ENCODE results near the gene BACH2.
A peak's percentile ranks its signal among the peaks of the same experiment; 100 is the strongest.

The BACH2 gene

GRCh38 chr6:90277302-90278011, 19.2 kb downstream of the BACH2 start:
- no peak for DNase-seq

- DNase-seq = no peak
Observed at GRCh38 chr6:90274451-90275030, 22.1 kb downstream of the BACH2 start.

GRCh38 chr6:90273863-90274262, 22.8 kb downstream of the BACH2 start:
- DNase-seq = no peak

GRCh38 chr6:90272895-90273294, 23.7 kb downstream of the BACH2 start:
- no peak for DNase-seq

GRCh38 chr6:90271831-90272230, 24.8 kb downstream of the BACH2 start:
- no peak for DNase-seq

GRCh38 chr6:90269334-90269733, 27.3 kb downstream of the BACH2 start:
- no peak for DNase-seq

GRCh38 chr6:90268178-90268577, 28.5 kb downstream of the BACH2 start:
- no peak for DNase-seq

- DNase-seq = no peak
Observed at GRCh38 chr6:90266905-90267621, 29.6 kb downstream of the BACH2 start.

- DNase-seq = no peak
Observed at GRCh38 chr6:90264561-90264960, 32.1 kb downstream of the BACH2 start.

- peak; percentile 74 for DNase-seq
Observed at GRCh38 chr6:90263633-90264032, 33.0 kb downstream of the BACH2 start.

- DNase-seq = no peak
Observed at GRCh38 chr6:90261801-90262200, 34.8 kb downstream of the BACH2 start.

GRCh38 chr6:90257486-90257738, 39.2 kb downstream of the BACH2 start:
- no peak for DNase-seq

GRCh38 chr6:90256698-90257485, 39.8 kb downstream of the BACH2 start:
- peak; percentile 95 for DNase-seq

- peak; percentile 38 for DNase-seq
Observed at GRCh38 chr6:90253631-90254030, 43.0 kb downstream of the BACH2 start.

GRCh38 chr6:90251295-90251992, 45.2 kb downstream of the BACH2 start:
- no peak for DNase-seq

GRCh38 chr6:90250405-90250804, 46.2 kb downstream of the BACH2 start:
- no peak for DNase-seq

GRCh38 chr6:90249458-90249857, 47.2 kb downstream of the BACH2 start:
- no peak for DNase-seq

GRCh38 chr6:90249034-90249433, 47.6 kb downstream of the BACH2 start:
- DNase-seq = peak; percentile 45

- no peak for DNase-seq
Observed at GRCh38 chr6:90247262-90247661, 49.4 kb downstream of the BACH2 start.

GRCh38 chr6:90241229-90241880, 55.3 kb downstream of the BACH2 start:
- no peak for DNase-seq

- DNase-seq = no peak
Observed at GRCh38 chr6:90238496-90239266, 58.0 kb downstream of the BACH2 start.

Data from fibroblast of skin of abdomen (primary cell).